GM23248 (cell line): ENCODE measurements around the gene IL17A. TPM values are rescaled to one million over a fixed set of nuclear protein-coding genes. Genes with fewer than 3 reads are reported as not detected.

Source experiments
- DNase-seq: peaks from one replicate; pipeline ENCODE4 v3.0.0-alpha.2; 2015
- H2AFZ ChIP-seq: fragments of 200-600 bp; sonication (generic); 2 replicates; pipeline ENCODE4 v1.6.1; 2016; ENCODE audit warnings: antibody characterized with exemption
- H3F3A ChIP-seq: fragments of 200-600 bp; sonication (generic); 2 replicates; pipeline ENCODE4 v1.6.1; 2016; ENCODE audit warnings: mild to moderate bottlenecking, antibody characterized with exemption, mixed run types; ENCODE audit not compliant: insufficient read depth
- H3K27ac ChIP-seq: fragments of 200-600 bp; sonication (generic); 2 replicates; pipeline ENCODE4 v1.5.1; 2016; ENCODE audit warnings: mild to moderate bottlenecking
- H3K27me3 ChIP-seq: fragments of 200-600 bp; sonication (generic); replicated peaks from 2 replicates; pipeline ENCODE4 v1.6.1; 2016; ENCODE audit warnings: mild to moderate bottlenecking; ENCODE audit not compliant: insufficient read depth
- H3K36me3 ChIP-seq: fragments of 200-600 bp; sonication (generic); 2 replicates; pipeline ENCODE4 v1.6.1; 2016; ENCODE audit warnings: low read depth, mild to moderate bottlenecking
- H3K4me1 ChIP-seq: fragments of 200-600 bp; sonication (generic); 2 replicates; pipeline ENCODE4 v1.6.1; 2016; ENCODE audit warnings: mild to moderate bottlenecking; ENCODE audit not compliant: insufficient read depth
- H3K4me2 ChIP-seq: fragments of 200-600 bp; sonication (generic); one replicate; pipeline ENCODE4 v1.6.1; 2016; ENCODE audit warnings: mild to moderate bottlenecking; ENCODE audit not compliant: unreplicated experiment
- H3K4me3 ChIP-seq: fragments of 200-600 bp; sonication (generic); 2 replicates; pipeline ENCODE4 v1.5.1; 2016; ENCODE audit warnings: mild to moderate bottlenecking
- H3K79me2 ChIP-seq: fragments of 200-600 bp; sonication (generic); 2 replicates; pipeline ENCODE4 v1.6.1; 2016; ENCODE audit warnings: mild to moderate bottlenecking; ENCODE audit not compliant: insufficient read depth
- H3K9ac ChIP-seq: fragments of 200-600 bp; sonication (generic); 2 replicates; pipeline ENCODE4 v1.6.1; 2016; ENCODE audit warnings: mild to moderate bottlenecking
- H3K9me2 ChIP-seq: fragments of 200-600 bp; sonication (generic); 2 replicates; pipeline ENCODE4 v1.6.1; 2016; ENCODE audit warnings: mixed run types, mild to moderate bottlenecking, moderate library complexity; ENCODE audit not compliant: insufficient read depth
- H3K9me3 ChIP-seq: fragments of 200-600 bp; sonication (generic); one replicate; pipeline ENCODE4 v1.6.1; 2017; ENCODE audit warnings: low read depth
- H4K20me1 ChIP-seq: fragments of 200-600 bp; sonication (generic); 2 replicates; pipeline ENCODE4 v1.6.0; 2016; ENCODE audit not compliant: insufficient read depth
- EZH2 ChIP-seq: fragments of 200-600 bp; sonication (generic); IDR thresholded peaks from 2 replicates; pipeline ENCODE4 v1.6.1; 2018; ENCODE audit warnings: antibody characterized with exemption, mild to moderate bottlenecking; ENCODE audit not compliant: insufficient read depth, poor library complexity, severe bottlenecking
- EZH2phosphoT487 ChIP-seq: fragments of 200-600 bp; sonication (generic); IDR thresholded peaks from 2 replicates; pipeline ENCODE4 v1.6.1; 2018; ENCODE audit warnings: antibody characterized with exemption, moderate library complexity, mild to moderate bottlenecking, low read depth; ENCODE audit not compliant: insufficient read depth
- WGBS, 2 experiments: methylation state at CpG; one replicate each; pipeline ENCODE4 v1.1.6; 2015 to 2017; ENCODE audit warnings: low lambda C conversion rate in 2 of 2, low coverage in 1 of 2; ENCODE audit errors: missing lambda C conversion rate in 2 of 2; 5-methylcytosine and 5-hydroxymethylcytosine counted together
- in situ Hi-C: fragments of 300-500 bp; cut with MboI; formaldehyde crosslinking; loops from 2 replicates; pipeline ENCODE4 v1.15.0; 2020
- polyA plus RNA-seq: library from polyadenylated mRNA; unstranded; fragments of >200 nt; fragmentation: Nextera tagmentation; extraction: Ambion mirVana; gene quantifications from 2 replicates; pipeline ENCODE4 v1.2.1, GENCODE V29; 2016
- total RNA-seq: library from RNA; depleted of rRNA; stranded (reverse); fragments of >200 nt; shearing (Covaris generic); gene quantifications from 2 replicates; pipeline ENCODE4 v1.2.3, GENCODE V29; 2014; rRNA removed

Gene IL17A
- total RNA-seq (not detected in 2 replicates), polyA plus RNA-seq (not detected in 2 replicates)

GRCh38 chr6:52186075-52186474 lies at the start of gene IL17A:
TSS of gene IL17A (plus strand) at chr6:52186375. CDS start at chr6:52186432, 57 bp downstream.
- H3K36me3 ChIP-seq = no peaks in the 10 kb centered on the region
- no peak within 1 kb of the TSS for H3K27ac ChIP-seq
- in situ Hi-C loops = no loop called here
- H3F3A ChIP-seq = no peaks in the 10 kb centered on the region
- no peaks in the 10 kb centered on the region for H3K4me1 ChIP-seq
- 66 to 72% methylated on average over 7 of the region's 7 CpGs for WGBS, 2 experiments
- no peaks in the 10 kb centered on the region for H3K9me3 ChIP-seq
- no peaks in the 10 kb centered on the region for H4K20me1 ChIP-seq
- H3K9me2 ChIP-seq = no peaks in the 10 kb centered on the region
- H3K27me3 ChIP-seq = 0 out of 2 replicates have a peak, but pooled peaks cover 15% of the 10 kb centered on the region
- H3K79me2 ChIP-seq = no peaks in the 10 kb centered on the region
- DNase-seq = no peak
- H3K4me2 ChIP-seq = no peak within 1 kb of the TSS
- TF ChIP-seq EZH2 = no peak
- TF ChIP-seq EZH2phosphoT487 = no peak
- no peak within 1 kb of the TSS for H3K4me3 ChIP-seq
- no peak within 1 kb of the TSS for H2AFZ ChIP-seq
- H3K9ac ChIP-seq = no peak within 1 kb of the TSS

GRCh38 chr6:52136934-52137467 lies 49.2 kb upstream of the IL17A start:
- Histone ChIP-seq H3K9me3 (no peaks in the 10 kb centered on the region), H4K20me1 (no peaks in the 10 kb centered on the region), H3K4me3 (no peak overlapping the region), H2AFZ (no peak overlapping the region), H3K9me2 (no peaks in the 10 kb centered on the region), H3K27me3 (peaks cover 34% of the 10 kb centered on the region), H3K27ac (no peak overlapping the region), H3K36me3 (no peaks in the 10 kb centered on the region), H3K79me2 (no peaks in the 10 kb centered on the region), H3K4me2 (no peak overlapping the region), H3K4me1 (no peaks in the 10 kb centered on the region), H3K9ac (no peak overlapping the region), H3F3A (no peaks in the 10 kb centered on the region)
- in situ Hi-C loops = no loop called here
- no peak for DNase-seq
- TF ChIP-seq EZH2phosphoT487 (no peak), EZH2 (no peak)
- 3% methylated on average over 12 of the region's 12 CpGs for WGBS, 2 experiments

GRCh38 chr6:52138284-52138683 lies 47.9 kb upstream of the IL17A start:
- Histone ChIP-seq H3K4me2 (no peak overlapping the region), H3K27ac (no peak overlapping the region), H3K4me3 (no peak overlapping the region), H3F3A (no peaks in the 10 kb centered on the region), H4K20me1 (no peaks in the 10 kb centered on the region), H3K9me2 (no peaks in the 10 kb centered on the region), H3K27me3 (peaks cover 41% of the 10 kb centered on the region), H3K9ac (no peak overlapping the region), H3K4me1 (no peaks in the 10 kb centered on the region), H3K79me2 (no peaks in the 10 kb centered on the region), H2AFZ (no peak overlapping the region), H3K36me3 (no peaks in the 10 kb centered on the region), H3K9me3 (no peaks in the 10 kb centered on the region)
- no peak for TF ChIP-seq EZH2
- TF ChIP-seq EZH2phosphoT487 = no peak
- WGBS, 2 experiments = 36 to 52% methylated on average over 4 of the region's 4 CpGs
- in situ Hi-C loops = no loop called here
- no peak for DNase-seq

GRCh38 chr6:52139985-52140680 lies 46.0 kb upstream of the IL17A start:
- Histone ChIP-seq H3K9me3 (no peaks in the 10 kb centered on the region), H3K4me2 (no peak overlapping the region), H3K4me1 (no peaks in the 10 kb centered on the region), H3K36me3 (no peaks in the 10 kb centered on the region), H3K79me2 (no peaks in the 10 kb centered on the region), H2AFZ (no peak overlapping the region), H3F3A (no peaks in the 10 kb centered on the region), H4K20me1 (no peaks in the 10 kb centered on the region), H3K9me2 (no peaks in the 10 kb centered on the region), H3K4me3 (no peak overlapping the region), H3K27me3 (peaks cover 41% of the 10 kb centered on the region), H3K9ac (no peak overlapping the region), H3K27ac (no peak overlapping the region)
- no peak for TF ChIP-seq EZH2
- no peak for TF ChIP-seq EZH2phosphoT487
- DNase-seq = no peak
- WGBS, 2 experiments = 27 to 34% methylated on average over 3 of the region's 3 CpGs
- in situ Hi-C loops = no loop called here
